Activated CD4-positive, alpha-beta memory T cell treated with anti-CD3 and anti-CD28 coated beads, Interleukin-2, amount 10 ng/mL, durations not matched to agents 7 days and 5 days (primary cell): Measurements from ENCODE around the gene NCOA5. TPM values are rescaled to one million over a fixed set of nuclear protein-coding genes. Genes with fewer than 3 reads are reported as not detected.
A peak's percentile ranks its signal among the peaks of the same experiment; 100 is the strongest.

Experiments used
- CTCF ChIA-PET: fragments of 350-600 bp; sonication (Branson Sonifier 250); formaldehyde crosslinking; loops from one replicate; lab custom pipeline; 2021; ENCODE audit warnings: antibody characterized with exemption, inconsistent platforms; lab: Charles Lee
- POLR2A ChIA-PET: fragments of 350-600 bp; sonication (Branson Sonifier 250); formaldehyde crosslinking; loops from one replicate; lab custom pipeline; 2021; ENCODE audit warnings: antibody characterized with exemption; lab: Charles Lee
- DNase-seq: peaks from one replicate; pipeline ENCODE4 v3.0.0-alpha.2; 2020
- H3K27ac Mint-ChIP-seq: one replicate; pipeline ENCODE4 v1.8.0; 2021; ENCODE audit warnings: mild to moderate bottlenecking, mixed read lengths
- H3K27me3 Mint-ChIP-seq: one replicate; pipeline ENCODE4 v1.8.0; 2021; ENCODE audit warnings: mixed read lengths
- H3K36me3 Mint-ChIP-seq: one replicate; pipeline ENCODE4 v1.8.0; 2021; ENCODE audit warnings: low read depth, mixed read lengths
- H3K4me1 Mint-ChIP-seq: one replicate; pipeline ENCODE4 v1.8.0; 2021; ENCODE audit warnings: mixed read lengths
- H3K4me3 Mint-ChIP-seq: one replicate; pipeline ENCODE4 v1.8.0; 2021; ENCODE audit warnings: mild to moderate bottlenecking, mixed read lengths
- H3K9me3 Mint-ChIP-seq: one replicate; pipeline ENCODE4 v1.8.0; 2021; ENCODE audit warnings: mixed read lengths
- total RNA-seq, 2 experiments: library from RNA; stranded (reverse); gene quantifications; one replicate each; pipeline ENCODE4 v1.2.3, GENCODE V29; 2021

NCOA5 gene
- total RNA-seq, 2 experiments from 2014 or later, result 24.6 to 26.3 TPM

DNA sequence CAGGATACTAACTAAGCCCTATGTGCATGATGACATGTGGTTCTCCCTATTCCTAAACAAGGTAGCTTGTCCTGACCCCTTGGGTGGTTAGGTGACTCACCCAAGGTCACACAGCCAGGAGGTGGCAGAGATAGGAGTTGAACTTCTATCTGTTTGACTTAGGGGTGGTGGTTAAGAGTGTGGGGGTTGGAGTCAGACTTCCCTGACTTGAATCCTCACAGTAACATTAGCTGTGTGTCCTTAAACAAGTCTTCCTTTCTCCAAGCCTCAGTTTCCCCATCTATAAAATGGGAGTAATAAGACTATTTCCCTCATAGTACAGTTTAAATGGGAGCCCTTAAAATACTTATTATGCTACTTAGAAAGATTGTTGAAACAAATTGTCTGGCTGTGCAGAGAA is 38.9 kb downstream of the NCOA5 start:
- Mint-ChIP-seq H3K36me3 (no peaks in the 10 kb centered on the region), H3K4me1 (no peaks in the 10 kb centered on the region), H3K27me3 (peaks cover 21% of the 10 kb centered on the region), H3K27ac (no peak overlapping the region), H3K9me3 (no peaks in the 10 kb centered on the region), H3K4me3 (no peak overlapping the region)
- POLR2A ChIA-PET, result no interaction called here
- CTCF ChIA-PET, result no interaction called here
- no peak for DNase-seq

DNA sequence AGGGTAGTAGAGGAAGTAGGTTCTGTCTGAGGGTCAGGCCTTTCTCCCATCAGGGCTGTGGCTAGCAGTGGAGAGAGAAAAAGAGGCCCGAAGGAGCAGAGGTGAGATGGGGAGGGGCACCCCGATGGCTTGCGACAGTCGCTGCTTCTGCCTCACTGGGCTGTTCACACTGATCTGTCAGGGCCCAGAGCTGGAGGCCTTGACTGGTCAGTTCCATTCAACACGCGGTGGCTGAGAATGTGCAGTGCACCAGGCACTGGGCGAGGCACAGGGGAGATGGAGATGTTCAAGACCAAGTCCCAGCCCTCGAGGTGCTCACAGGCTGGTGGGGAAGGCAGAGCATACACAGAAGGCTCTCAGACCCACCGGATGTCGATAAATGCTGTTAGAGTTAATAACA is 39.3 kb downstream of the NCOA5 start:
- CTCF ChIA-PET, result no interaction called here
- no peaks in the 10 kb centered on the region for H3K4me1 Mint-ChIP-seq
- no peak for DNase-seq
- POLR2A ChIA-PET, result no interaction called here
- no peaks in the 10 kb centered on the region for H3K36me3 Mint-ChIP-seq
- H3K9me3 Mint-ChIP-seq, result no peaks in the 10 kb centered on the region
- no peak overlapping the region for H3K27ac Mint-ChIP-seq
- H3K4me3 Mint-ChIP-seq, result no peak overlapping the region
- H3K27me3 Mint-ChIP-seq, result peaks cover 17% of the 10 kb centered on the region

DNA sequence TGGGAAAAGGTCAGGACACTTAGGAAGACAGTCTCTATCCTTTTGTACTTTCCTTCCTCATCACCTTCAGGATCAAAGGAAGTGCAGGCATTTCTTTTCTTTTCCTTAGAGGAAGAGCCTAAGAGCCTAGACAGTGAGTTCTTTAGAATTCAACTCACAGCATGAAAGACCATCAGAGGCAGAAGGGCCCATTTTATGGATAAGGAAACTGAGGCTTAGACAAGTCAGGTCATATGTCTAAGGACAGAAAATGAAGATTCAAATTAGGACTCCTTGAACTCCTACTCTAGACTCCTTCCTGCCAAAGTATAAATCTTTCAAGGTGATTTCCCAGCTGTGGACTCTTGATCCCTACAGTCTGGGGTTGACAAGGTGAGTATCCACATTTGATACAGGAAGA is 39.9 kb downstream of the NCOA5 start:
- ChIA-PET CTCF (no interaction called here), POLR2A (no interaction called here)
- H3K36me3 Mint-ChIP-seq, result no peaks in the 10 kb centered on the region
- DNase-seq, result no peak
- H3K9me3 Mint-ChIP-seq, result no peaks in the 10 kb centered on the region
- H3K4me1 Mint-ChIP-seq, result no peaks in the 10 kb centered on the region
- no peak overlapping the region for H3K4me3 Mint-ChIP-seq
- peaks cover 11% of the 10 kb centered on the region for H3K27me3 Mint-ChIP-seq
- no peak overlapping the region for H3K27ac Mint-ChIP-seq

DNA sequence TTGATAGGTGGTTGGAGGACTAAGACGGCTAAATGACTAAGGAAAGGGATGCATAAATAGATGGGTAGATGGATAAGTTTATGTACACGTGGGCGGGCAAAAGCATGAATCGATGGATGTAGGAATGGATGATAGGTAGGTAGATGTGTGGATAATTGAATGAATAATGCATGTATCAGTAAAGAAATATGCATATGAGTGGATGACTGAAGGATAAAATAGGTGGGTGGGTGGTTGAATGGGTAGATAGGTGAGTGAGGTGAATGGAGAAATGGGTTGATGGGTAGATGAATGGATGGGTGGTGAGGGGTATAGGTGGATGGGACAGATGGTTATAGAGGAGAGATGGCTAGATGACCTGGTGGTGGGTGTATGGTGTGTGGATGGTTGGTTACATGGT is 40.6 kb downstream of the NCOA5 start:
- Mint-ChIP-seq H3K36me3 (no peaks in the 10 kb centered on the region), H3K9me3 (no peaks in the 10 kb centered on the region), H3K27ac (no peak overlapping the region), H3K4me3 (no peak overlapping the region), H3K4me1 (no peaks in the 10 kb centered on the region), H3K27me3 (peaks cover 6% of the 10 kb centered on the region)
- ChIA-PET CTCF (no interaction called here), POLR2A (no interaction called here)
- no peak for DNase-seq

GRCh38 chr20:46047821-46048220 is 41.9 kb downstream of the NCOA5 start:
- Mint-ChIP-seq H3K27ac (no peak overlapping the region), H3K36me3 (no peaks in the 10 kb centered on the region), H3K4me1 (no peaks in the 10 kb centered on the region), H3K9me3 (no peaks in the 10 kb centered on the region), H3K27me3 (peaks cover 9% of the 10 kb centered on the region), H3K4me3 (no peak overlapping the region)
- ChIA-PET CTCF (no interaction called here), POLR2A (no interaction called here)
- DNase-seq, result no peak

DNA sequence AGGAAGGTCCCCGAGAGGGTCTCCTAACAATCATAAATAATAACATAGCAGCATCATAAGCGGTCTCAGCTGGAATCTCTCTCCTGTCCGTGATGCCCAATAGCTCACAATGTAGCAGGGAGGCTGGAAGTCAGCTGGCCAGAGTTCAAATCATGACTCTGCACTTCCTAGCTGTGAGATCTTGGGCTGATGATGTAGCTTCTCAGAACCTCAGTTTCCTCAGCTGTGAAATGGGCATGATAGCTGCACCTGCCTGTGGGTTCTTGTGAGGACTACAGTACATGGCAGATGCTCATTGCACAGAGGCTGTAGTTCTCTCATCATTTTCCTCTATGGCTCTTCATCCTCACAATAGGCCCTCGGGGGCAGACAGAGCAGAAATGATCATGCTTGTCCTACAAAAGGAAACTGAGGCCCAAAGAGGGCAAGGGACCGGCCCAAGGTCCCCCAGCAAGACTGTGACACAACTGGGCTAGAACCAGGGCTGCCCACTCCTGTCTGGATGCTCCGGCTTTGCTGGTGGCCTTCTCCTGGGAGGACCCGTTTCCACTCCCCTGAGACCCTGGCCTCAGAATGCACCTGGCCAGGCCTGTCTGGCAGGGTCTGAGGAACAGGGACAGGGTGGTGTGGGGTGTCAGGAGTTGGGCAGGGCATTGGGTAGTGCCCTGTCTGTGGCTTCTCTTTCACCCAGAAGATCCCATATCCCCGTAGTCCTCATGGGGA is 43.0 kb downstream of the NCOA5 start:
- POLR2A ChIA-PET, result no interaction called here
- Mint-ChIP-seq H3K9me3 (no peaks in the 10 kb centered on the region), H3K4me3 (no peak overlapping the region), H3K4me1 (no peaks in the 10 kb centered on the region), H3K27me3 (peaks cover 11% of the 10 kb centered on the region), H3K27ac (no peak overlapping the region), H3K36me3 (no peaks in the 10 kb centered on the region)
- DNase-seq, result no peak
- CTCF ChIA-PET, result no interaction called here

GRCh38 chr20:46044896-46045295 is 44.9 kb downstream of the NCOA5 start:
- Mint-ChIP-seq H3K9me3 (no peaks in the 10 kb centered on the region), H3K27me3 (peaks cover 14% of the 10 kb centered on the region), H3K4me3 (no peak overlapping the region), H3K4me1 (no peaks in the 10 kb centered on the region), H3K27ac (no peak overlapping the region), H3K36me3 (no peaks in the 10 kb centered on the region)
- DNase-seq, result no peak
- POLR2A ChIA-PET, result no interaction called here
- CTCF ChIA-PET, result no interaction called here

- peaks cover 12% of the 10 kb centered on the region for H3K27me3 Mint-ChIP-seq
- CTCF ChIA-PET, result no interaction called here
- no peak overlapping the region for H3K4me3 Mint-ChIP-seq
- POLR2A ChIA-PET, result no interaction called here
- H3K4me1 Mint-ChIP-seq, result no peaks in the 10 kb centered on the region
- H3K36me3 Mint-ChIP-seq, result no peaks in the 10 kb centered on the region
- H3K9me3 Mint-ChIP-seq, result no peaks in the 10 kb centered on the region
- no peak for DNase-seq
- no peak overlapping the region for H3K27ac Mint-ChIP-seq
Observed at GRCh38 chr20:46043556-46043955, 46.2 kb downstream of the NCOA5 start.

GRCh38 chr20:46040902-46041535 is 48.7 kb downstream of the NCOA5 start:
- POLR2A ChIA-PET, result no interaction called here
- peak; percentile 61 for DNase-seq
- CTCF ChIA-PET, result interaction anchor here (0.6 kb wide), 1 partner anchor 1053 kb away, joined by 3 read pairs; no protein-coding TSS in a partner anchor
- Mint-ChIP-seq H3K36me3 (no peaks in the 10 kb centered on the region), H3K4me1 (no peaks in the 10 kb centered on the region), H3K9me3 (no peaks in the 10 kb centered on the region), H3K4me3 (no peak overlapping the region), H3K27ac (no peak overlapping the region), H3K27me3 (peaks cover 14% of the 10 kb centered on the region)

- H3K27me3 Mint-ChIP-seq, result peaks cover 37% of the 10 kb centered on the region
- CTCF ChIA-PET, result interaction anchor here (2.5 kb wide), 1 partner anchor 14 kb away, joined by 6 read pairs; no protein-coding TSS in a partner anchor
- no peak for DNase-seq
- H3K36me3 Mint-ChIP-seq, result no peaks in the 10 kb centered on the region
- H3K4me3 Mint-ChIP-seq, result no peak overlapping the region
- H3K4me1 Mint-ChIP-seq, result no peaks in the 10 kb centered on the region
- no peaks in the 10 kb centered on the region for H3K9me3 Mint-ChIP-seq
- no peak overlapping the region for H3K27ac Mint-ChIP-seq
- POLR2A ChIA-PET, result no interaction called here
Observed at GRCh38 chr20:46037036-46037435, 52.7 kb downstream of the NCOA5 start.

- H3K27me3 Mint-ChIP-seq, result peaks cover 38% of the 10 kb centered on the region
- no peaks in the 10 kb centered on the region for H3K9me3 Mint-ChIP-seq
- H3K36me3 Mint-ChIP-seq, result no peaks in the 10 kb centered on the region
- no peak overlapping the region for H3K27ac Mint-ChIP-seq
- H3K4me1 Mint-ChIP-seq, result no peaks in the 10 kb centered on the region
- H3K4me3 Mint-ChIP-seq, result no peak overlapping the region
- POLR2A ChIA-PET, result no interaction called here
- DNase-seq, result no peak
- CTCF ChIA-PET, result interaction anchor here (2.5 kb wide), 1 partner anchor 14 kb away, joined by 6 read pairs; no protein-coding TSS in a partner anchor
Observed at GRCh38 chr20:46036370-46036769, 53.4 kb downstream of the NCOA5 start.

DNA sequence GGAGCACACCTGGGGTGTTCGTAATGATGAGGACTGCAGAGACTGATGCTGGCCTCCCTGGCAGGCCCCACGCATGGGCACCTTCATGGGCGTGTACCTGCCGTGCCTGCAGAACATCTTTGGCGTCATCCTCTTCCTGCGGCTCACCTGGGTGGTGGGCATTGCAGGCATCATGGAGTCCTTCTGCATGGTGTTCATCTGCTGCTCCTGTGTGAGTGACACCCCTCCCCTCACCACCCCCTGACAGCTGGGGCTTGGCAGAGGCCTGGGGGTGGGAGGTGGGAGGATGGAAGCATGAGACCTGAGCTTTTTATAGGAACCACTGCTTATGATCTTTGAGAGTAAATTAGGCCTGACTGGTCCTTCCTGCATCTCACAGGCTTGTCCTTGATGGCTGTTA is 54.0 kb downstream of the NCOA5 start:
- Mint-ChIP-seq H3K4me3 (no peak overlapping the region), H3K27ac (no peak overlapping the region), H3K27me3 (peaks cover 42% of the 10 kb centered on the region), H3K4me1 (no peaks in the 10 kb centered on the region), H3K9me3 (no peaks in the 10 kb centered on the region), H3K36me3 (no peaks in the 10 kb centered on the region)
- DNase-seq, result no peak
- CTCF ChIA-PET, result no interaction called here
- POLR2A ChIA-PET, result no interaction called here

DNA sequence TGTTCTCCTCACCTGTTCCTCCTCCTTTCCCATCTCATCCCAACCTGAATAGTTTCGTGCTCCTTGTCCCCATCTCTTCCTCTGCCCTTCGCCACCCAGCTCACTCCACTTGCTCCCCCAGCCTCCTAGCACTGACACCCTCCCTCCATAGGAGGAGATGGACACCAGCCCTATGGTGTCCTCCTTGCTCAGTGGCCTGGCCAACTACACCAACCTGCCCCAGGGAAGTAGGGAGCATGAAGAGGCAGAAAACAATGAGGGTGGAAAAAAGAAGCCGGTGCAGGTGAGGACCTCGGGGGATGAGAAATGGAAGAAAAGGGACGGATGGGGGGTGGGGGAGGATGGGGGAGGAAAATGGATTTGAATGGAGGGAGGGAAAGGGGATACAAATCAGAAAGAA is 54.5 kb downstream of the NCOA5 start:
- ChIA-PET POLR2A (no interaction called here), CTCF (no interaction called here)
- no peaks in the 10 kb centered on the region for H3K9me3 Mint-ChIP-seq
- H3K27ac Mint-ChIP-seq, result no peak overlapping the region
- no peak overlapping the region for H3K4me3 Mint-ChIP-seq
- no peaks in the 10 kb centered on the region for H3K36me3 Mint-ChIP-seq
- no peak for DNase-seq
- H3K4me1 Mint-ChIP-seq, result no peaks in the 10 kb centered on the region
- H3K27me3 Mint-ChIP-seq, result peaks cover 45% of the 10 kb centered on the region

- Mint-ChIP-seq H3K9me3 (no peaks in the 10 kb centered on the region), H3K27me3 (peaks cover 54% of the 10 kb centered on the region), H3K4me3 (no peak overlapping the region), H3K27ac (no peak overlapping the region), H3K36me3 (no peaks in the 10 kb centered on the region), H3K4me1 (no peaks in the 10 kb centered on the region)
- CTCF ChIA-PET, result interaction anchor here (3.2 kb wide), 1 partner anchor 11 kb away, joined by 17 read pairs; no protein-coding TSS in a partner anchor
- DNase-seq, result no peak
- POLR2A ChIA-PET, result no interaction called here
Observed at GRCh38 chr20:46034039-46034438, 55.7 kb downstream of the NCOA5 start.
